HepG2 (cell line): ENCODE measurements around the gene GOLGA8N. TPM values are rescaled to one million over a fixed set of nuclear protein-coding genes. Genes with fewer than 3 reads are reported as not detected.

Experiments used
- ATAC-seq: fragments of 200-7000 bp; cut with Tn5 transposase; 3 replicates; pipeline ENCODE4 v1.9.1; 2020; ENCODE audit warnings: mild to moderate bottlenecking, moderate library complexity
- BruUV-seq: library from RNA; stranded (reverse); fragments of 400-500 nt; replicated peaks from 2 replicates; lab custom pipeline; 2021; lab: Mats Ljungman, UMichigan
- CTCF ChIA-PET: fragments of 300-600 bp; formaldehyde crosslinking; extraction: SDS; loops from one replicate; lab custom pipeline; 2021; ENCODE audit warnings: low total read pairs, inconsistent platforms, low intra/inter-chr PET ratio; lab: Yijun Ruan, JAX
- POLR2A ChIA-PET: fragments of 350-600 bp; sonication (Branson Sonifier 250); formaldehyde crosslinking; loops from one replicate; lab custom pipeline; 2020; ENCODE audit warnings: antibody characterized with exemption, inconsistent platforms; lab: Yijun Ruan, JAX
- DNase-seq: peaks from one replicate; pipeline ENCODE4 v3.0.0-alpha.2; 2015; ENCODE audit warnings: low spot score
- FAIRE-seq: peaks from 3 replicates; lab custom pipeline; 2011; peaks lifted over from hg19 to GRCh38; lab: Jason Lieb, UNC
- H2AFZ ChIP-seq: one replicate; pipeline ENCODE4 v1.6.1; 2011; ENCODE audit warnings: low read length, inconsistent platforms
- H3K27ac ChIP-seq: fragments of 300-600 bp; 3 replicates; pipeline ENCODE4 v1.8.0; 2011; ENCODE audit warnings: mixed run types, mild to moderate bottlenecking, mixed read lengths, low read length, inconsistent platforms; ENCODE audit not compliant: insufficient read depth; ENCODE audit errors: extremely low read length
- H3K27me3 ChIP-seq, 2 experiments: fragments of 200-600 bp in 1 of 2; 2 replicates in 1 of 2; 3 replicates in 1 of 2; pipeline versions ENCODE4 v1.6.0 to v1.8.0; 2011; ENCODE audit warnings: low read length in 2 of 2, mild to moderate bottlenecking in 2 of 2, moderate library complexity in 2 of 2, inconsistent platforms in 1 of 2; ENCODE audit not compliant: insufficient read depth in 2 of 2, control insufficient read depth in 1 of 2
- H3K36me3 ChIP-seq, 2 experiments: fragments of 200-600 bp in 1 of 2; replicated peaks in 1 of 2; 2 replicates in 1 of 2; 3 replicates in 1 of 2; pipeline versions ENCODE4 v1.5.1 to v1.8.0; 2011; ENCODE audit warnings: low read length in 2 of 2, inconsistent platforms in 1 of 2; ENCODE audit not compliant: insufficient read depth in 2 of 2, control insufficient read depth in 1 of 2
- H3K4me1 ChIP-seq: 2 replicates; pipeline ENCODE4 v1.5.1; 2012; ENCODE audit warnings: low read length, inconsistent platforms; ENCODE audit not compliant: insufficient read depth
- H3K4me2 ChIP-seq: 2 replicates; pipeline ENCODE4 v1.6.0; 2011; ENCODE audit warnings: low read depth, low read length, inconsistent platforms
- H3K4me3 ChIP-seq, 3 experiments: fragments of 200-600 bp in 1 of 3; sonication (generic), shearing (Covaris generic) in 1 of 3; replicated peaks in 1 of 3; 2 replicates each; pipeline ENCODE4 v1.5.1; 2011 to 2016; ENCODE audit warnings: low read length in 3 of 3, inconsistent platforms in 2 of 3, low read depth in 2 of 3, mild to moderate bottlenecking in 2 of 3, control low read depth in 1 of 3, mixed read lengths in 1 of 3; ENCODE audit not compliant: insufficient read depth in 1 of 3
- H3K79me2 ChIP-seq: one replicate; pipeline ENCODE4 v1.6.1; 2011; ENCODE audit warnings: low read length, inconsistent platforms; ENCODE audit not compliant: insufficient read depth
- H3K9ac ChIP-seq: 2 replicates; pipeline ENCODE4 v1.6.0; 2011; ENCODE audit warnings: mild to moderate bottlenecking, low read depth, low read length, inconsistent platforms; ENCODE audit not compliant: insufficient read depth
- H3K9me3 ChIP-seq: 2 replicates; pipeline ENCODE4 v1.5.1; 2012; ENCODE audit warnings: mild to moderate bottlenecking, low read length
- H4K20me1 ChIP-seq: 2 replicates; pipeline ENCODE4 v1.6.0; 2011; ENCODE audit warnings: inconsistent platforms, mild to moderate bottlenecking, low read length, moderate library complexity; ENCODE audit not compliant: insufficient read depth
- RFX3 ChIP-seq: IDR thresholded peaks from 2 replicates; pipeline ENCODE4 v1.6.1; 2016; ENCODE audit warnings: missing biosample characterization, missing genetic modification reagents
- SALL1 ChIP-seq: sonication (generic); formaldehyde crosslinking; IDR thresholded peaks from 2 replicates; pipeline ENCODE4 v1.8.0; 2022; ENCODE audit warnings: mild to moderate bottlenecking, missing genetic modification reagents
- WGBS: methylation state at CpG from one replicate; pipeline ENCODE4 v1.1.6; 2017; ENCODE audit warnings: low lambda C conversion rate; 5-methylcytosine and 5-hydroxymethylcytosine counted together
- in situ Hi-C: cut with HindIII; loops from 2 replicates; pipeline ENCODE4 v1.10.0; 2017; ENCODE audit warnings: low pct_unique_long_range_greater_than_20kb; ENCODE audit not compliant: extremely low pct_ligation_motif_present
- intact Hi-C: fragments of 100-400 bp; cut with micrococcal nuclease; formaldehyde crosslinking; loops from one replicate; pipeline ENCODE4 v1.10.0; 2022; ENCODE audit not compliant: unreplicated experiment
- polyA plus RNA-seq, 8 experiments: library from polyadenylated mRNA; depleted of rRNA in 3 of 8; stranded (reverse) in 7 of 8; unstranded in 1 of 8; fragments of >200 nt; fragmentation: Illumina TruSeq in 4 of 8; extraction: Trizol in 4 of 8; gene quantifications; 2 replicates each; pipeline versions ENCODE4 v1.2.1 to v1.2.3, GENCODE V29; 2011 to 2016; ENCODE audit warnings: low read depth in 4 of 8, missing spikeins in 1 of 8, mixed read lengths in 1 of 8; ENCODE audit not compliant: insufficient read depth in 1 of 8
- total RNA-seq, 5 experiments: library from RNA; depleted of rRNA; stranded (reverse); fragments of >200 nt; fragmentation: Illumina TruSeq; extraction: Trizol; gene quantifications; 2 replicates each; pipeline ENCODE4 v1.2.3, GENCODE V29; 2016; ENCODE audit warnings: low read depth in 1 of 5
- TF ChIP-seq, protein P1 (sequence below): sonication (generic); formaldehyde crosslinking; IDR thresholded peaks from 2 replicates; pipeline ENCODE4 v1.4.0; 2020; ENCODE audit warnings: mild to moderate bottlenecking, missing genetic modification reagents

GOLGA8N gene
- total and polyA plus RNA-seq, 2 of the 13 experiments (the other 11 are each of a cell fraction or from before 2014, with no cell fraction given) = 0.66 to 2.1 TPM

DNA sequence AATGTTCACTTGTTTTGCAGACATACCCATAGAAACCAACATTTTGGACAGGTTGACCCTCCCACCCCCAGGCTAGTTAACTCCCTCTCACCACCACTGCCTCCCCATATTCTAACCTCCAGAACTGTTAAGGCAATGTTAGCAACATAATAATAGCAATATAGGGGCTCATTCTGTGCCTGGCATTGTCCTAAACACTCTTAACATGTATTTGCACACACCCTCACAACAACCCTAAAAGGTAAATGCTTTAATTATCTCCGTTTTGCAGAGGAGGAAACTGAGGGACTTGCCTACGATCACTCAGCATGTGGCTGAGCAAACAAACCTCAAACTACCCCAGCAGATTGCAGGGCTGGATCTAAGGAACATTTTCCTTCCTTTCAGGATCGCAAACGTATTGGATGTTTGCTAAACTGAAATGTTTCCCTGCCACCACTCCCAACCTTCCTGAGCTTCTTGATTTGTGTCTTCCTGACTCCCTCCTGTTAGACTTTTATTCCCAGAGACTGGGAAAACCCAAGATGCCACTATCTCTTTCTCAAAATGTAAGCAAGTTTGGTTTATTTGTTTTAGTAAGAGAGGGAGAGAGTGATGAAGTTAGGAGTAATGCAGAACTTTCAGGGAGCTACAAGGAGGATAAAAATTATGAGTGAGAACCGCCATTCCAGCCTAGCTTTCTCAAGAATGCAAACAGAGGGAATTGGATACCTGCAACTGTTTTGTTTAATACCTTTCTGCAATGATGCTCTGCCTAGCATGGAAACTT lies 49.6 kb downstream of the GOLGA8N start:
- TF ChIP-seq SALL1 (CRISPR knock-in tag) = no peak
- H2AFZ ChIP-seq = no peak overlapping the region
- intact Hi-C loops = no loop called here
- POLR2A ChIA-PET = no interaction called here
- H3K9ac ChIP-seq = no peak overlapping the region
- H3K36me3 ChIP-seq = peaks cover 0 to under 1% of the 10 kb centered on the region in 2 experiments; a peak in 1 of 5 replicates
- no peak overlapping the region for H3K4me2 ChIP-seq
- no TSS peak for BruUV-seq
- H3K4me3 ChIP-seq = no peak overlapping the region
- H3K9me3 ChIP-seq = no peaks in the 10 kb centered on the region
- H3K27ac ChIP-seq = no peak overlapping the region
- H3K4me1 ChIP-seq = no peaks in the 10 kb centered on the region
- DNase-seq (no peak), ATAC-seq (no peak), FAIRE-seq (no peak)
- in situ Hi-C loops = no loop called here
- H3K79me2 ChIP-seq = no peaks in the 10 kb centered on the region
- H4K20me1 ChIP-seq = no peaks in the 10 kb centered on the region
- CTCF ChIA-PET = no interaction called here
- 50% methylated on average over 5 of the region's 5 CpGs for WGBS
- H3K27me3 ChIP-seq = no peaks in the 10 kb centered on the region; a peak in 1 of 5 replicates

DNA sequence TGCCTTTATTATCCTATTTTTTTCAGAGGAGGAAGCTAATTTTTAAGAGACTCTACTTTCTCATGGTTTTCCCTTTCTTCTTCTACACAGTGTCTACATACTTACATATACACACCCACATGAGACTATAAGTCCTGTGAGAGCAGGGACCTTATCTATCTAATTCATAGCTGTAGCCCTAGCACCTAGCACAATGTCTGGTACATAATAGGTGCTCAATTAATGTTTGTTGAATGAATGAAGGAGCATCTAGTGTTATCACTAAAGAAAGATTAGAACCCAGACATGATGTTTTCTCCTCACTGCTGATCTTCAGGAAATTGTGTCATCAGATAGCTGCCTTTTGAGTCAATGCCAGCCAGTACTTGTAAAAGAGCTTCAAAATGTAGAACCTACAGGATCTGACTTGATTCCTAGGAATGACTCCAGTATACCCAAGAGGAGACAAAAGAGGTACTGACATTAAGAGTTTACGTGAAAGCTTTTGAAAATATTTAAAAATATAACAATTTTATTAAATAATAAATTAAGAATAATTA lies 50.7 kb downstream of the GOLGA8N start:
- CTCF ChIA-PET = no interaction called here
- Histone ChIP-seq H3K4me1 (peaks cover 2% of the 10 kb centered on the region), H3K79me2 (no peaks in the 10 kb centered on the region), H3K36me3 (no peaks in the 10 kb centered on the region; a peak in 1 of 5 replicates), H3K9ac (no peak overlapping the region), H3K9me3 (no peaks in the 10 kb centered on the region), H2AFZ (no peak overlapping the region), H3K27me3 (no peaks in the 10 kb centered on the region; a peak in 1 of 5 replicates), H3K4me2 (no peak overlapping the region), H4K20me1 (no peaks in the 10 kb centered on the region), H3K27ac (no peak overlapping the region), H3K4me3 (no peak overlapping the region)
- FAIRE-seq (no peak), ATAC-seq (no peak), DNase-seq (no peak)
- POLR2A ChIA-PET = no interaction called here
- in situ Hi-C loops = no loop called here
- TF ChIP-seq, protein P1, sequence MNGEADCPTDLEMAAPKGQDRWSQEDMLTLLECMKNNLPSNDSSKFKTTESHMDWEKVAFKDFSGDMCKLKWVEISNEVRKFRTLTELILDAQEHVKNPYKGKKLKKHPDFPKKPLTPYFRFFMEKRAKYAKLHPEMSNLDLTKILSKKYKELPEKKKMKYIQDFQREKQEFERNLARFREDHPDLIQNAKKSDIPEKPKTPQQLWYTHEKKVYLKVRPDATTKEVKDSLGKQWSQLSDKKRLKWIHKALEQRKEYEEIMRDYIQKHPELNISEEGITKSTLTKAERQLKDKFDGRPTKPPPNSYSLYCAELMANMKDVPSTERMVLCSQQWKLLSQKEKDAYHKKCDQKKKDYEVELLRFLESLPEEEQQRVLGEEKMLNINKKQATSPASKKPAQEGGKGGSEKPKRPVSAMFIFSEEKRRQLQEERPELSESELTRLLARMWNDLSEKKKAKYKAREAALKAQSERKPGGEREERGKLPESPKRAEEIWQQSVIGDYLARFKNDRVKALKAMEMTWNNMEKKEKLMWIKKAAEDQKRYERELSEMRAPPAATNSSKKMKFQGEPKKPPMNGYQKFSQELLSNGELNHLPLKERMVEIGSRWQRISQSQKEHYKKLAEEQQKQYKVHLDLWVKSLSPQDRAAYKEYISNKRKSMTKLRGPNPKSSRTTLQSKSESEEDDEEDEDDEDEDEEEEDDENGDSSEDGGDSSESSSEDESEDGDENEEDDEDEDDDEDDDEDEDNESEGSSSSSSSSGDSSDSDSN (CRISPR knock-in tag) = no peak
- no peak for TF ChIP-seq RFX3 (CRISPR knock-in tag)
- no TSS peak for BruUV-seq
- WGBS = 94% methylated on average over 1 of the region's 1 CpG
- intact Hi-C loops = no loop called here
